Activated naive CD8-positive, alpha-beta T cell (primary cell): ENCODE measurements around the gene TOP3A.
"Not testable (repeated sequence)": the region's sequence is repeated elsewhere in the genome, so short reads cannot be mapped to it uniquely, and the experiment has no call there.

Experiments
- H3K27ac Mint-ChIP-seq: one replicate; pipeline ENCODE4 v1.8.0; 2021; ENCODE audit warnings: mixed read lengths
- H3K27me3 Mint-ChIP-seq: one replicate; pipeline ENCODE4 v1.8.0; 2021; ENCODE audit warnings: mixed read lengths
- H3K36me3 Mint-ChIP-seq: one replicate; pipeline ENCODE4 v1.8.0; 2021; ENCODE audit warnings: mixed read lengths
- H3K4me1 Mint-ChIP-seq: one replicate; pipeline ENCODE4 v1.8.0; 2021; ENCODE audit warnings: low read depth, mixed read lengths
- H3K4me3 Mint-ChIP-seq: one replicate; pipeline ENCODE4 v1.8.0; 2021; ENCODE audit warnings: mild to moderate bottlenecking, mixed read lengths
- H3K9me3 Mint-ChIP-seq: one replicate; pipeline ENCODE4 v1.8.0; 2021; ENCODE audit warnings: low read depth, mixed read lengths

Gene TOP3A, protein sequence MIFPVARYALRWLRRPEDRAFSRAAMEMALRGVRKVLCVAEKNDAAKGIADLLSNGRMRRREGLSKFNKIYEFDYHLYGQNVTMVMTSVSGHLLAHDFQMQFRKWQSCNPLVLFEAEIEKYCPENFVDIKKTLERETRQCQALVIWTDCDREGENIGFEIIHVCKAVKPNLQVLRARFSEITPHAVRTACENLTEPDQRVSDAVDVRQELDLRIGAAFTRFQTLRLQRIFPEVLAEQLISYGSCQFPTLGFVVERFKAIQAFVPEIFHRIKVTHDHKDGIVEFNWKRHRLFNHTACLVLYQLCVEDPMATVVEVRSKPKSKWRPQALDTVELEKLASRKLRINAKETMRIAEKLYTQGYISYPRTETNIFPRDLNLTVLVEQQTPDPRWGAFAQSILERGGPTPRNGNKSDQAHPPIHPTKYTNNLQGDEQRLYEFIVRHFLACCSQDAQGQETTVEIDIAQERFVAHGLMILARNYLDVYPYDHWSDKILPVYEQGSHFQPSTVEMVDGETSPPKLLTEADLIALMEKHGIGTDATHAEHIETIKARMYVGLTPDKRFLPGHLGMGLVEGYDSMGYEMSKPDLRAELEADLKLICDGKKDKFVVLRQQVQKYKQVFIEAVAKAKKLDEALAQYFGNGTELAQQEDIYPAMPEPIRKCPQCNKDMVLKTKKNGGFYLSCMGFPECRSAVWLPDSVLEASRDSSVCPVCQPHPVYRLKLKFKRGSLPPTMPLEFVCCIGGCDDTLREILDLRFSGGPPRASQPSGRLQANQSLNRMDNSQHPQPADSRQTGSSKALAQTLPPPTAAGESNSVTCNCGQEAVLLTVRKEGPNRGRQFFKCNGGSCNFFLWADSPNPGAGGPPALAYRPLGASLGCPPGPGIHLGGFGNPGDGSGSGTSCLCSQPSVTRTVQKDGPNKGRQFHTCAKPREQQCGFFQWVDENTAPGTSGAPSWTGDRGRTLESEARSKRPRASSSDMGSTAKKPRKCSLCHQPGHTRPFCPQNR

DNA sequence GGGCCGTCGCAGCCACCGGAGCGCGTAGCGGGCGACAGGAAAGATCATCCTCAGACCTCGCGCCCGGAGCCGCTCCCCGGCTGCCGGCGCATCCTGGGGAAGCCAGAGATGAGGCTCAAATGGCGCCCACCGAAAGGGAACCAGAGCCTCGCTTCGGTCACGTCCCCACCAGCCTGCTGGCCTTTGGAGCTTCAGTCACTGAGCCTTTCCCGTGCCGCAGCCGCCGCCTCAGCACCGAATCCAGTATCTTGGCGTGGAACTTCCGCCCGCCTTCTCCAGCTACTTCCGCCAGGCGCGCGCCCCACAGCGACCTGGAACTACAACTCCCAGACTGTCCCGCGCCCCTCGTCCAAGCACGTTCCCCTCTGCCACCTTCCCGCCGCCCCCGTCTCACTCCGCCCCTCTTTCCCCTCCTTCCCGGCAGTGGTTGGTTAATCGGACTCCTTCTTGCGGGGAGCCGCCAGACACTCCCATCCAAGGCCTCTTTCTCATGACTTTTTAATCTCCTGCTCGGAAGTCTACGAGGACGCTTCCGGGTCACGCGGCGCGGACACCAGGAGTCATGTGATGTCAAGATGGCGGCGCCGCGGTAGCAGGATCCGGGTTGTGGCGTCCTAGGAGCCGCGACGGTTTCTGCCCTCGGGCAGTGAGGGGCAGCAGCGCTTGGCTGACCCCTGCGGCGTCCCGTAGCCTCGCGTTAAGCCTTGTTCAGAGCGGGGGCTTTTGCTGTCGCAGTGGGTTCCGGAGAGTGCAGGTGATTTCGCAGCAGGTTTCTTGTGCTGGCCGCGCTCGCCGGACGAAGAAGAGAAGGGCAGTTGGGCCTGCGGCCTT, at the start of gene TOP3A, which contains the start of gene SMCR8:
TOP3A (minus strand) TSS at position 264 of the 831 bp plus-strand sequence; CDS start at position 48, 216 bp downstream.
SMCR8 (plus strand) TSS at position 563 of the 831 bp plus-strand sequence. CDS start 497 bp downstream, outside the sequence.
- peaks cover 16% of the 10 kb centered on the region for H3K36me3 Mint-ChIP-seq
- no peaks in the 10 kb centered on the region for H3K27me3 Mint-ChIP-seq

DNA sequence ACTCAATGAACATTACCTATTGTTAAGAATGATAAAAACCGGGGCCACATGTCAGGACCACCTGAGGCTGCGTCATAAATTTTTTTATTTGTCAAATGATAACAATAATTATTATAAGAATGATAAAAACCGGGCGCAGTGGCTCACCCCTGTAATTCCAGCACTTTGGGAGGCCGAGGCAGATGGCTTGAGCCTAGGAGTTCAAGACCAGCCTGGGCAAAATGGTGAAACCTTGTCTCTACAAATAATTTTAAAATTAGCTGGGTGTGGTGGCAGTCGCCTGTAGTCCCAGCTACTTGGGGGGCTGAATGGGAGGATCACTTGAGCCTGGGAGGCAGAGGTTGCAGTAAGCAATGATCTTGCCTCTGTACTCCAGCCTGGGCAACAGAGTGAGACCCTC, 49.4 kb upstream of the TOP3A start:
- Mint-ChIP-seq H3K4me3 (no peak overlapping the region), H3K9me3 (no peaks in the 10 kb centered on the region), H3K27me3 (no peaks in the 10 kb centered on the region), H3K36me3 (no peaks in the 10 kb centered on the region), H3K4me1 (peaks cover 13% of the 10 kb centered on the region), H3K27ac (no peak overlapping the region)

More for the DNA sequence above, at the start of gene TOP3A, which contains the start of gene SMCR8:
- Mint-ChIP-seq H3K4me1 (peaks cover 78% of the 10 kb centered on the region), H3K27ac (peak within 1 kb of the TSS; percentile 98), H3K4me3 (peak within 1 kb of the TSS; percentile 98), H3K9me3 (no peaks in the 10 kb centered on the region)

DNA sequence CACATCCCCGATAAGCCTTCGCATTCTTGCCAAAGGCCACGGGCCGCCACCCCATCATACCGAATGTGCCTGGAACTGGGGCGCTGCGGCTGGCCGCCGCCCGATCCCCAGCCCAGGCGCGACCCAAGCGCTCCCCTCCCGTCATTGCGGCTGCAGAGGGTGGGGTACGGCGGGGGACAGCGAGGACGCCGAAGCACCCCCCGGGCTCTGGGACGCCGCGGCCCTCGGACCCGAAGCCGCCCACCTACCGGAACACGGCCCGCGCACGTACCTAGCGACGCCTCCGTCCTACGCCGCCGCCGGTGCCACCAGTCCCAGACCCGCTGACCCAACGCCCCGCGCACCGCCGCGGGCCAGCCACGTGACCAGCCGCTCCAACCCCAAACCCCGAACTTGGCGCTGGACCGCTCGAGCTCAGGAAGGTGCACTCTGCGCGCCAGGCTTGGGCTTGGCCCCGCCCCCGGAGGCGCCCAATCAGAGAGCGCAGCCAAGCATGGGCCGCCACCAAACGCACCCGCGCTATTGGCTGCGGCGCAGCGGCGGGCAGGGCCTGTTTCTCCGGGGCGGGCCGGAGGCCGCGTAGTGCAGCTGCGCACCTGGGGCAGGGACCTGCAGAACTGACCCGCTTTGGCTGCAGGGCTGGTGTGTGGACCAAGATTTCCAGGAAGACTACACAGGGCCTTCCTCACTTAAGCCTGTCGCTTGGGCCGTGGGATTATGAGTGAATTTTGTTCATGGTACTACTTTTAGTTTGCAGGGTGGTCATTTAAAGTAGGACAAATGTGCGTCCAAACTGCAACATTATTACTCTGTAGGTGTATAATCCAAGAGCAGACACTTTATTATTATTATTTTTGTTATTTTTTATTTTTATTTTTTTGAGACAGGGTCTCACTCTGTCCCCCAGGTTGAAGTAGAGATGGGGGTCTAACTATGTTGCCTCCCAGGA, 48.6 kb upstream of the TOP3A start, which contains the start of gene SHMT1:
SHMT1 (minus strand) TSS at position 450 of the 949 bp plus-strand sequence. CDS start 7,569 bp downstream, outside the sequence.
- Mint-ChIP-seq H3K36me3 (no peaks in the 10 kb centered on the region), H3K27me3 (no peaks in the 10 kb centered on the region), H3K9me3 (no peaks in the 10 kb centered on the region), H3K4me1 (peaks cover 13% of the 10 kb centered on the region), H3K27ac (peak within 1 kb of the TSS; percentile 81), H3K4me3 (peak within 1 kb of the TSS; percentile 91)

DNA sequence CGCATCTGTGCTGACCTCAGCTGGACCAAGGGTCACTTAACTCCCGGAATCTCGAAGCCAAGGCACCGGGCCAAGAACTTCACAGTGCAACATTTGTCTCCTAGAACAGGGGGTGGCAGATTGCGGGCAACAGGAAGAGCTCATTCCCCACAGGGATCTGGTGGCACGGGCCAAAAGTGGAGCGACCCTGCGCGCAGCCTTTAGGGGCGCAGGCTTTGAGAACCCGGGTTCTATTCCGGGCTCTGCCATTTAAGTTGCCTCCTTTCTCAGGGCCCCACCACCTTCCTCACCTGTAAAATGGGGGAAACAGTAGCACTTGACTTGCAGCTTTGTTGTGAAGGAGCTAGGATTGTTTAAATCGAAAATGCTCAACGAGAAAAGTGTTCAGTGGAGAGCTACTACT, 47.9 kb upstream of the TOP3A start:
- peaks cover 13% of the 10 kb centered on the region for H3K4me1 Mint-ChIP-seq
- no peaks in the 10 kb centered on the region for H3K36me3 Mint-ChIP-seq
- H3K27ac Mint-ChIP-seq = peak overlapping the region; percentile 66
- H3K27me3 Mint-ChIP-seq = no peaks in the 10 kb centered on the region
- H3K4me3 Mint-ChIP-seq = peak overlapping the region; percentile 91
- no peaks in the 10 kb centered on the region for H3K9me3 Mint-ChIP-seq

DNA sequence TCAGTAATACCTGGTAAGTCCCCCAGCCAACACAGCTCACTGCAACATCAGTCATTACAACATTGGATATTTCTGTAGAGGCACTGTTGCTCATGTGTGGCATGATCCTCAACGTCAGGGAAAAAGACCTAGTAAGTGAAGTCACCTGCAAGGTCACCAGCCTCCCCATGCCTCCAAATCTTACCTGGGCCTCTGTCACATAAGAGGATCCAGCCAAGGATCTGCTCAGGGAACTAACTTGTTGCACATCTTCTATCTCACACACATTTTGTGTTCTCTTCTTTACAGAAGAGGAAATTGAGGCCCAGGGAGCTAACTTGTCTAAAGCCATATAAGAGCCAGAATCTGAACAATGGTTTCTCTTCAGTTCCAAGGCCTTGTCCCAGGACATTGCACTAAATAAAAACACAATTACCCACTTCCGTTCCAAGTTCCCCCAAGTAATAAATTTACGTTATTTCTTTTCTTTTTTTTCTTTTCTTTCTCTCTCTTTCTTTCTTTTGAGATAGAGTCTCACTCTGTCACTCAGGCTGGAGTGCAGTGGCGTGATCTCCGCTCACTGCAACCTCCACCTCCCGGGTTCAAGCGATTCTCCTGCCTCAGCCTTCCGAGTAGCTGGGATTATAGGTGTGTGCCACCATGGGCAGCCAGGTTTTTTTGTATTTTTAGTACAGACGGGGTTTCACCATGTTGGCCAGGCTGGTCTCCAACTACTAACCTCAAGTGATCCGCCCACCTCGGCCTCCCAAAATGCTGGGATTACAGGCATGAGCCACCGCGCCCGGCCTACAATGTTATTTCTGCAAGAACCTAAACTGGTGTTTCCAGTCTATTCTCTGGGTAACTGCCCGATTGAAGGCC, 47.3 kb upstream of the TOP3A start:
- Mint-ChIP-seq H3K9me3 (no peaks in the 10 kb centered on the region), H3K4me3 (peak overlapping the region; percentile 91), H3K27me3 (no peaks in the 10 kb centered on the region), H3K36me3 (no peaks in the 10 kb centered on the region), H3K27ac (no peak overlapping the region), H3K4me1 (peaks cover 13% of the 10 kb centered on the region)

DNA sequence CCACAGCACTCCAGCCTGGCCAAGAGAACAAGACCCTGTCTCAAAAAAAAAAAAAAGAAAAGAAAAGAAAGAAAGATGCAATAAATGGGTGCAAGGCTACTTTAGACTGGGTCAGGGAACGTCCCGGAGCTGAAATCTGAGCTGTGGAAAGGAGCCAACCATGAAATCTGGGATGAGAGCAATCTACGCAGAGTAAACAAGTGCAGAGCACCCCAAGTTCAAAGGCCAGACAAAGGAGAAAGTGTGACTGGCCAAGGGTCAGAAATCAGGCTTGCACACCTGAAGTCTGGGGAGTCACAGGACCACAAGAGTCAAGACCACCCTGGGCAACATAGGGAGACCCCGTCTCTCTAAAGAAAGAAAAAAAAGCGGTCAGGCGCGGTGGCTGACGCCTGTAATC, 45.7 kb upstream of the TOP3A start:
- H3K27me3 Mint-ChIP-seq = no peaks in the 10 kb centered on the region
- no peak overlapping the region for H3K4me3 Mint-ChIP-seq
- H3K36me3 Mint-ChIP-seq = peaks cover under 1% of the 10 kb centered on the region

DNA sequence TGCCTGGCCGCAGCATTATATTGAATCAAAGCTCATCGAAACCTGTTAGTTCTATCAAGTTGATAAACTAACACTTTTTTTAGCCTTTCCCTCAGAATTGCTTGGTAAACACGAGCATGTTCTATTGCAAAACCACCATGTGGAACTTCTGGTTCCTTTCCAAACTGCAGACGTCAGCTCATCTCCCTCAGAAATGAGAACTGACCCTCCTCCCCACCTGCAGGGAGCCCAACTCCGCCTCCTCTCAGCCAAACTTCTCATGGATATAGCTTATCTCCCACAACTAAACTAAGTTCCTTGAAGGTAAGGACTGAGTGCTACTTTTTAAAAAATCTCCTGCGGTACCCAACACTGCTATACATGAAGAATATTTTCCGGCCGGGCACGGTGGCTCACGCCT, 41.8 kb upstream of the TOP3A start:
- Mint-ChIP-seq H3K4me3 (no peak overlapping the region), H3K27ac (no peak overlapping the region), H3K27me3 (no peaks in the 10 kb centered on the region), H3K4me1 (peaks cover under 1% of the 10 kb centered on the region), H3K9me3 (no peaks in the 10 kb centered on the region), H3K36me3 (peaks cover 2% of the 10 kb centered on the region)

More for the DNA sequence above, 45.7 kb upstream of the TOP3A start:
- Mint-ChIP-seq H3K9me3 (no peaks in the 10 kb centered on the region), H3K27ac (no peak overlapping the region), H3K4me1 (peaks cover 13% of the 10 kb centered on the region)

DNA sequence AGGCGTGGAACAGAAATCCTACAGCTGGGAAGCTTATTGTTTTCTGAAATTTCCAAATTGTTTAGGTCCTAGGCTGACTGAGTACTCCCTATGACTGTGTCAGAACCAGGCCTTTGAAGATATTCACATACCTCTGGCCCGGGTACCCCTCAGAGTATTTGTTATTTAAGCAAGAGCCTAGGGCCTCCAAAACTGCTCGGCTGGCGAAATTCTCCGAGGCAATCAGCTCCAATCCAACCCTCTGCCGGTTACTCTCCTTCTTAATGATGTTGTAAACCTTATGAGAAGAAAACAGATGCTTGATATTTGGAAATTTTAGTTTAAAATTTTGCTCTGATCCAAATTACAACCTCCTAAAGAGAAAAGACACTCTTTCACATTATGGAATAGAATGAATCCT, 38.7 kb upstream of the TOP3A start:
- Mint-ChIP-seq H3K4me1 (no peaks in the 10 kb centered on the region), H3K4me3 (no peak overlapping the region), H3K27me3 (no peaks in the 10 kb centered on the region), H3K36me3 (peaks cover 2% of the 10 kb centered on the region), H3K27ac (no peak overlapping the region), H3K9me3 (no peaks in the 10 kb centered on the region)

DNA sequence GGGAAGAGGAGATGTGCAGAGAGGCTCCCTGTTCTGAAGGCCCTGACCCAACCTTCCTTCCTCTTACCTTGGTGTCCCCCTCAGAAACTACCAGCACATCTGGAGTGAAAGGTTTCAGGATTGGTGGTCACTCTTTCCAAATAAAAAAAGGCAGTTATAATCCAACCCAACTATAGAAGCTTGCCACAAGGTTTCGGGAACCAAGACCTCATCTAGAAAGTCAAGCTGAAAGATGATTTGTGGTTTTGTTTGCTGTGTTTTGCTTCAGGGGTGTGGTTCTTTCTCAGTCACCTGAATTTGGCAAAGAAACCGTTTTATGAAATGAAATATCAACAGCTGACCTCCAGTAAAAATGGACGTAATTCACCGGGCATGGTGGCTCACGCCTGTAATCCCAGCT, 29.2 kb upstream of the TOP3A start:
- Mint-ChIP-seq H3K27me3 (no peaks in the 10 kb centered on the region), H3K4me1 (no peaks in the 10 kb centered on the region), H3K4me3 (no peak overlapping the region), H3K9me3 (no peaks in the 10 kb centered on the region), H3K27ac (no peak overlapping the region), H3K36me3 (peaks cover 6% of the 10 kb centered on the region)

DNA sequence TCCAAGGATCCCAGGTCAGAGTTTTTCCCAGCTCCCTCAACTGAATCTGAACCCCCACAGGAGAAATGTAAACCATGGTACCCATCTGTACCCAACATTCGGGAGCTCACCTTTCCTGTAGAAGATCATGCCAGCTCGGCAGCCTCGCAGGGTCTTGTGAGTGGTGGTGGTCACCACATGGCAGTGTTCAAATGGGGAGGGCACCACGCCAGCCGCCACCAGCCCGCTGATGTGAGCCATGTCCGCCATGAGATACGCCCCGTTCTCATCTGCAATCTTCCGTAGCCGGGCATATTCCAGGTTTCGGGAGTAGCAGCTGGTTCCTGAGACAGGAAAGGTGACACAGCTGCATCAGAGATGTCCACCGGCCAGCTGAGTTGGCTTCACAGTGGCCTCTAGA, 25.1 kb upstream of the TOP3A start:
- H3K4me1 Mint-ChIP-seq = no peaks in the 10 kb centered on the region
- H3K27me3 Mint-ChIP-seq = no peaks in the 10 kb centered on the region
- H3K4me3 Mint-ChIP-seq = no peak overlapping the region
- peaks cover 4% of the 10 kb centered on the region for H3K36me3 Mint-ChIP-seq
- no peaks in the 10 kb centered on the region for H3K9me3 Mint-ChIP-seq
- no peak overlapping the region for H3K27ac Mint-ChIP-seq

DNA sequence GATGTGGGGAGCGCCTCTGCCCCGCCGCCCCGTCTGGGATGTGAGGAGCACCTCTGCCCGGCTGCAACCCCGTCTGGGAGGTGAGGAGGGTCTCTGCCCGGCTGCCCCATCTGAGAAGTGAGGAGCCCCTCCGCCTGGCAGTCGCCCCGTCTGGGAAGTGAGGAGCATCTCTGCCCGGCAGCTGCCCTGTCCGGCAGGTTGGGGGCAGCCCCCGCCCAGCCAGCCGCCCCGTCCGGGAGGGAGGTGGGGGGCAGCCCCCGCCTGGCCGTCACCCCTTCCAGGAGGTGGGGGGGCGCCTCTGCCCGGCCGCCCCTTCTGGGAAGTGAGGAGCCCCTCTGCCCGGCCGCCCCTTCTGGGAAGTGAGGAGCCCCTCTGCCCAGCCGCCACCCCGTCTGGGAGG, 23.4 kb upstream of the TOP3A start:
- H3K27ac Mint-ChIP-seq, H3K4me1 Mint-ChIP-seq, H3K9me3 Mint-ChIP-seq, H3K36me3 Mint-ChIP-seq, H3K27me3 Mint-ChIP-seq, H3K4me3 Mint-ChIP-seq: not testable (repeated sequence)

DNA sequence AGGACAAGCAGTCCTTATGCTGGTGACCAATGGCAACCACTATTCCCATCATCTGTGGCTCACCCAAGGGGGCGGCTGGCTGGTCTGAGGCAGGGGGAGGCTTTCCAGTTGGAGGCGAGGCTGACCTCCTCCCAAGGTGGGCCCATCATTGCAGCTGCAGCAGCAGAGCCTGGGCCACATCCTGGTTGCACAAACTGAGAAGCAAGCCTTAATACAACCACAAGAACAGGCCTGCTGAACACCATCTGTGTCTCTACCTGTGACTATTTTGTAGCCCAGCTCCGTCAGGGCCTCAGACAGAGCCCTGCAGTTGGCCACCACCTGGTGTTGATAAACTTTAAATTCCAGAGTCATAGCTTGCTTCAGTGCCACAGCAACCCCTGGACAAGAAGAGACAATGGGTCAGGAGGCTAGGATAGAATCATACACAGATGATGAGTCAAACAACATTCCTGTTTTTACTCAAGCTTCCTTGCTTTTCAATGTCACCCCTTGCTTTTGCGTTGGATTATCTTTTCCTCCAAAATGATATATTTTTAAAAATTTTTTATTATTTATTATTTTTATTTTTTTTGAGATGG, 18.2 kb upstream of the TOP3A start:
- Mint-ChIP-seq H3K4me1 (peaks cover 14% of the 10 kb centered on the region), H3K4me3 (no peak overlapping the region), H3K36me3 (no peaks in the 10 kb centered on the region), H3K27me3 (no peaks in the 10 kb centered on the region), H3K9me3 (no peaks in the 10 kb centered on the region), H3K27ac (no peak overlapping the region)
